ENCODE results near the gene PSMB10. TPM values are rescaled to one million over a fixed set of nuclear protein-coding genes. Genes with fewer than 3 reads are reported as not detected.

Gene PSMB10
- total RNA-seq, 1 donor from 2014 or later = 1.2 TPM

DNA sequence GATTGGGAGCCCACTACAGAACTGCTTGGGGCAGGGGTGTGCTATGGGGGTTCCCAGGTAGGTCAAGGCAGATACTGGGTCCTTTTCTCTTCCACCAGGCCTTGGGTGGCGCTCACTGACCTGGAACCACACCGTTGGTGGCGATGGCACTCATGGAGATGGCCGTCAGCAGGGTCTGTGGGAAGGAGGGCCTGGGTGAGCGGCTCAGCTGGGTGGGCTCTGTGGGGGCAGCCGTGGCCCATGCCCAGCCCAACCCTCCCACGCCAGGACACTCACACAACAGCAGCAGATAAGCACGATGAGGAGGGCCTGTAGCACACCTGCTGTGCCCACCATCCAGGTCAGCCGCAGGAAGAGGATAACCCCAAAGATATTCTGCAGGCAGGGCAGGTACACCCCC is 21.0 kb upstream of the PSMB10 start:
- Histone ChIP-seq H3K79me2 (ENCODE audit: low read depth) (no peaks in the 10 kb centered on the region), H3K9me3 (ENCODE audit: low read depth) (no peaks in the 10 kb centered on the region), H3K27me3 (no peaks in the 10 kb centered on the region), H2AFZ (replicated peaks) (no peak overlapping the region), H3K4me3 (no peak overlapping the region), H3K36me3 (no peaks in the 10 kb centered on the region), H3K4me2 (no peak overlapping the region), H3F3A (ENCODE audit: low read depth) (no peaks in the 10 kb centered on the region), H3K4me1 (no peaks in the 10 kb centered on the region), H3K27ac (no peak overlapping the region), H3K9ac (no peak overlapping the region), H4K20me1 (ENCODE audit: low read depth) (no peaks in the 10 kb centered on the region)
- no peak overlapping the region for H3K27ac Mint-ChIP-seq
- H3K27me3 Mint-ChIP-seq (ENCODE audit: insufficient read depth, low read depth) = no peaks in the 10 kb centered on the region
- H3K4me3 Mint-ChIP-seq = no peak overlapping the region
- no peaks in the 10 kb centered on the region for H3K4me1 Mint-ChIP-seq
- TF ChIP-seq EZH2 (IDR thresholded peaks at IDR 0.05) (no peak), EZH2phosphoT487 (IDR thresholded peaks at IDR 0.05) (no peak)
- TF ChIP-seq, protein P1, sequence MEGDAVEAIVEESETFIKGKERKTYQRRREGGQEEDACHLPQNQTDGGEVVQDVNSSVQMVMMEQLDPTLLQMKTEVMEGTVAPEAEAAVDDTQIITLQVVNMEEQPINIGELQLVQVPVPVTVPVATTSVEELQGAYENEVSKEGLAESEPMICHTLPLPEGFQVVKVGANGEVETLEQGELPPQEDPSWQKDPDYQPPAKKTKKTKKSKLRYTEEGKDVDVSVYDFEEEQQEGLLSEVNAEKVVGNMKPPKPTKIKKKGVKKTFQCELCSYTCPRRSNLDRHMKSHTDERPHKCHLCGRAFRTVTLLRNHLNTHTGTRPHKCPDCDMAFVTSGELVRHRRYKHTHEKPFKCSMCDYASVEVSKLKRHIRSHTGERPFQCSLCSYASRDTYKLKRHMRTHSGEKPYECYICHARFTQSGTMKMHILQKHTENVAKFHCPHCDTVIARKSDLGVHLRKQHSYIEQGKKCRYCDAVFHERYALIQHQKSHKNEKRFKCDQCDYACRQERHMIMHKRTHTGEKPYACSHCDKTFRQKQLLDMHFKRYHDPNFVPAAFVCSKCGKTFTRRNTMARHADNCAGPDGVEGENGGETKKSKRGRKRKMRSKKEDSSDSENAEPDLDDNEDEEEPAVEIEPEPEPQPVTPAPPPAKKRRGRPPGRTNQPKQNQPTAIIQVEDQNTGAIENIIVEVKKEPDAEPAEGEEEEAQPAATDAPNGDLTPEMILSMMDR (IDR thresholded peaks at IDR 0.05) = no peak
- H3K9me3 Mint-ChIP-seq = no peaks in the 10 kb centered on the region
- H3K36me3 Mint-ChIP-seq = no peaks in the 10 kb centered on the region
- no peak for DNase-seq (ENCODE audit: low spot score)

DNA sequence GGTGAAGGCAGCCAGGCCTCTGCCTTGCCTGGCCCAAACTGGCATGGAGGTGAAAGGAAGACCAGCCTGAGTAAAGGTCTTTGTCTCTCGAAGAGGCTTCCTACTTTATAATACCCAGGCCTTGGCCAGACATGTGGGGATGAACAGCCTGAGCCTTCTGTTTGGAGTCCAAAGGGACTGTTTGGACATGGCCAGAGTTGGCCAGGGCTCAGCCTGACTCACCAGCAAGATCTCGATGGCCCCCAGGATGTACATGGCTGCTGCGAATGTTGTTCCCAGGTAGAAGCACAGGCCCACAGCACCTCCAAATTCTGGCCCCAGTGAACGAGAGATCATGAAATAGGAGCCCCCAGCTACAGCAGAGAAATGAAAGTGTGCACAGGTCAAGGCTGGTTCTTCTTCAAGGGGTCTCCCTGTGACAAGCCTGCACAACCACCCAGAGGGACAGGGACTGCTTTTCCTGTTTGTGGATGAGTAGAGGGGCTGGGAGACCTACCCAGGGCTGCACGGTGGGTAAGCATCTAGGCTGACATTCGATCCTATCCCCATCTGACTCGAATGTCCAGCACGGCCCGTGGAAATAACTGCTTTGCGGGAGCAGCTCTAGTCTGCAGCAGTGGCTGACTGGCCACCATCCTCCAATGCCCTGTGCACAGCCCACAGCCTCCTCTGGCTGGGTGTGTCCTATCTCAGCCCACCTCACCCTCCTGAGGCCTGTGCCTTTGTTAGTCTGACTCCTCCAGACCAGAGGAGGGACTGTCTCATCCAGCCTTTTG is 18.0 kb upstream of the PSMB10 start:
- H3K9me3 Mint-ChIP-seq = no peaks in the 10 kb centered on the region
- H3K4me3 Mint-ChIP-seq = no peak overlapping the region
- Histone ChIP-seq H3K4me3 (no peak overlapping the region), H3F3A (ENCODE audit: low read depth) (no peaks in the 10 kb centered on the region), H2AFZ (replicated peaks) (no peak overlapping the region), H3K9me3 (ENCODE audit: low read depth) (no peaks in the 10 kb centered on the region), H4K20me1 (ENCODE audit: low read depth) (no peaks in the 10 kb centered on the region), H3K9ac (no peak overlapping the region), H3K79me2 (ENCODE audit: low read depth) (no peaks in the 10 kb centered on the region), H3K27me3 (no peaks in the 10 kb centered on the region), H3K4me2 (no peak overlapping the region), H3K4me1 (no peaks in the 10 kb centered on the region), H3K36me3 (no peaks in the 10 kb centered on the region), H3K27ac (no peak overlapping the region)
- peak overlapping the region; percentile 25 for H3K27ac Mint-ChIP-seq
- H3K4me1 Mint-ChIP-seq = no peaks in the 10 kb centered on the region
- no peak for DNase-seq (ENCODE audit: low spot score)
- peaks cover 3% of the 10 kb centered on the region for H3K27me3 Mint-ChIP-seq (ENCODE audit: insufficient read depth, low read depth)
- TF ChIP-seq EZH2phosphoT487 (IDR thresholded peaks at IDR 0.05) (no peak), EZH2 (IDR thresholded peaks at IDR 0.05) (no peak)
- H3K36me3 Mint-ChIP-seq = no peaks in the 10 kb centered on the region

DNA sequence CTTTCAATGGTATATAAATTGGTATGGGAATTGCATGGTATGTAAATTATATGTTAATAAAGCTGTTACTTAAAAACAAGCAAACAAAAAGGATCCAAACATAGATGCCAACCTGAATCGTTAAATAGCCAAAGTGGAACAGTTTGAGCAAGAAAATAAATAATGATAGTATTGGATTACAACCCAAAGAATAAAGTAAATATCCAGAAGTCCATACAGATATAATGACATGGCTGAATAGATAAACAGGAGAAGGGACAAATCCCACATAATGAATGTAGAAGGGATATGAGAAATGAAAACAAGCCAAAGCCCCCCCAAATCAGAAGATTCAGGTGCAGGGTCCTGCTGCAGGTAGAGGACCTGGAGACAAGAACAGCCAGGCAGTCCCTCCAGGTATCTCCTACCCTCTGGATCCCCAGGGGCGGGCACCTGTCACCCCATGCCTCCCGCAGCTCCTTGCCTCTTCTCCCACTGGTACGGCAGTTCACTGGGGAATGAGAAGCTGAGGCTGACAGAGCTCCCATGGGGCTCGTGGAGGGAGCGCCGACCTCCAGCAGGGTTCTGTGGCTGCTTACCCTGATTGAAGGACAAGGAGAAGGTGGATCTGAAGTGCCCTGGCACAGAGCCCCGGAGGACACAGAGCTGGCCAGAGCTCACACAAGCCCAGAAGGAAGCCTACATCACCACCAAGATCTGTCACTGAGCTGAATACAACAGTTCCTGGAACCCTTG is 17.2 kb upstream of the PSMB10 start:
- H3K4me1 Mint-ChIP-seq = no peaks in the 10 kb centered on the region
- Histone ChIP-seq H3K4me2 (no peak overlapping the region), H3F3A (ENCODE audit: low read depth) (no peaks in the 10 kb centered on the region), H3K9me3 (ENCODE audit: low read depth) (no peaks in the 10 kb centered on the region), H3K27ac (no peak overlapping the region), H3K79me2 (ENCODE audit: low read depth) (no peaks in the 10 kb centered on the region), H4K20me1 (ENCODE audit: low read depth) (no peaks in the 10 kb centered on the region), H2AFZ (replicated peaks) (no peak overlapping the region), H3K27me3 (no peaks in the 10 kb centered on the region), H3K4me3 (no peak overlapping the region), H3K9ac (no peak overlapping the region), H3K4me1 (no peaks in the 10 kb centered on the region), H3K36me3 (no peaks in the 10 kb centered on the region)
- DNase-seq (ENCODE audit: low spot score) = no peak
- H3K4me3 Mint-ChIP-seq = no peak overlapping the region
- no peaks in the 10 kb centered on the region for H3K36me3 Mint-ChIP-seq
- TF ChIP-seq, protein P1 (IDR thresholded peaks at IDR 0.05) = no peak
- no peak for TF ChIP-seq EZH2phosphoT487 (IDR thresholded peaks at IDR 0.05)
- no peak for TF ChIP-seq EZH2 (IDR thresholded peaks at IDR 0.05)
- no peaks in the 10 kb centered on the region for H3K9me3 Mint-ChIP-seq
- H3K27me3 Mint-ChIP-seq (ENCODE audit: insufficient read depth, low read depth) = peaks cover 3% of the 10 kb centered on the region
- H3K27ac Mint-ChIP-seq = no peak overlapping the region

DNA sequence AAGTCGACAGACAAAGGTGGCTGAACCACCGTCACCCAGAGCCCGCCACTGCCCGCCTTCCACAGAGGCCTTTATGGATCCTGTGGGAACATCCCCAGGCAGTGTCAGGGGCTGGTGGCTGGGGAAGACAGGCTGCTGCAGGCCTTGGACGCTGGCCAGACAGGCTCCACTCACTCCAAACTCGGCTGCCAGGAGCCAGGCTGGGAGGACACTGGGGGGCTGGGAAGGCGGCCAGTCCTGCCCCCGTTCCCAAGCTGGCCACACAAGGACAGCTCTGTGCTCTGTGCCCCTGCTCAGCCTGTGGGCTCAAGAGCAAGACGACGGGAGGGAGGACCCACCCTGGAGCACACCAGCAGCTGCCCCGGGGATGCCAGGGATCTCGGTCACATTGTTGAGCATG is 14.8 kb upstream of the PSMB10 start:
- Mint-ChIP-seq H3K36me3 (no peaks in the 10 kb centered on the region), H3K4me3 (no peak overlapping the region), H3K4me1 (no peaks in the 10 kb centered on the region), H3K9me3 (no peaks in the 10 kb centered on the region), H3K27ac (no peak overlapping the region), H3K27me3 (ENCODE audit: insufficient read depth, low read depth) (peaks cover 6% of the 10 kb centered on the region)
- H3K4me2 ChIP-seq = no peak overlapping the region
- no peaks in the 10 kb centered on the region for H3K79me2 ChIP-seq (ENCODE audit: low read depth)
- H3K27ac ChIP-seq = no peak overlapping the region
- DNase-seq (ENCODE audit: low spot score) = no peak
- TF ChIP-seq, protein P1 (IDR thresholded peaks at IDR 0.05) = no peak
- TF ChIP-seq EZH2 (IDR thresholded peaks at IDR 0.05) (no peak), EZH2phosphoT487 (IDR thresholded peaks at IDR 0.05) (no peak)
- H2AFZ ChIP-seq (replicated peaks) = no peak overlapping the region
- no peak overlapping the region for H3K9ac ChIP-seq
- H3K27me3 ChIP-seq = no peaks in the 10 kb centered on the region
- no peaks in the 10 kb centered on the region for H3F3A ChIP-seq (ENCODE audit: low read depth)
- no peak overlapping the region for H3K4me3 ChIP-seq
- H4K20me1 ChIP-seq (ENCODE audit: low read depth) = no peaks in the 10 kb centered on the region
- no peaks in the 10 kb centered on the region for H3K36me3 ChIP-seq
- H3K4me1 ChIP-seq = no peaks in the 10 kb centered on the region
- no peaks in the 10 kb centered on the region for H3K9me3 ChIP-seq (ENCODE audit: low read depth)
